CD14-positive monocyte (primary cell): ENCODE data around the gene FAM135A. TPM values are rescaled to one million over a fixed set of nuclear protein-coding genes. Genes with fewer than 3 reads are reported as not detected.
"Not testable (repeated sequence)": the region's sequence is repeated elsewhere in the genome, so short reads cannot be mapped to it uniquely, and the experiment has no call there.

Experiments
- DNase-seq, 3 donors: peaks; one replicate each; pipeline ENCODE4 v3.0.0-alpha.2; 2011 to 2022
- H2AFZ ChIP-seq: 2 replicates; pipeline ENCODE4 v1.6.0; 2012; ENCODE audit warnings: mild to moderate bottlenecking, low read depth, low read length, inconsistent platforms; ENCODE audit not compliant: insufficient read depth, poor library complexity, severe bottlenecking
- H3K27ac ChIP-seq, 2 donors: 1 replicate in 1 of 2; 2 replicates in 1 of 2; pipeline ENCODE4 v1.5.1; 2012 to 2013; ENCODE audit warnings: low read length in 2 of 2, control low read depth in 1 of 2, inconsistent platforms in 1 of 2, low read depth in 1 of 2, mild to moderate bottlenecking in 1 of 2
- H3K27me3 ChIP-seq, 2 donors: one replicate each; pipeline versions ENCODE4 v1.6.0 to v1.6.1; 2011 to 2013; ENCODE audit warnings: low read length in 2 of 2; ENCODE audit not compliant: control insufficient read depth in 2 of 2, insufficient read depth in 2 of 2
- H3K36me3 ChIP-seq, 2 donors: replicated peaks in 1 of 2; 1 replicate in 1 of 2; 2 replicates in 1 of 2; pipeline versions ENCODE4 v1.5.1 to v1.6.1; 2012 to 2013; ENCODE audit warnings: low read length in 2 of 2, control low read depth in 1 of 2, inconsistent platforms in 1 of 2, mild to moderate bottlenecking in 1 of 2; ENCODE audit not compliant: insufficient read depth in 2 of 2, control insufficient read depth in 1 of 2
- H3K4me1 ChIP-seq, 2 donors: 1 replicate in 1 of 2; 2 replicates in 1 of 2; pipeline versions ENCODE4 v1.5.1 to v1.6.1; 2012 to 2013; ENCODE audit warnings: low read length in 2 of 2, control low read depth in 1 of 2, inconsistent platforms in 1 of 2, mild to moderate bottlenecking in 1 of 2, moderate library complexity in 1 of 2; ENCODE audit not compliant: insufficient read depth in 2 of 2, control insufficient read depth in 1 of 2
- H3K4me2 ChIP-seq: replicated peaks from 2 replicates; pipeline ENCODE3; 2012; ENCODE audit warnings: low read length, moderate library complexity, mild to moderate bottlenecking; ENCODE audit not compliant: poor library complexity, severe bottlenecking; ENCODE audit errors: extremely low read depth
- H3K4me3 ChIP-seq, 3 experiments: fragments of 200-600 bp in 1 of 3; sonication (generic) in 1 of 3; replicated peaks in 1 of 3; 1 replicate in 2 of 3; 2 replicates in 1 of 3; pipeline ENCODE4 v1.5.1; 2011 to 2013; ENCODE audit warnings: low read length in 3 of 3, mild to moderate bottlenecking in 3 of 3, control low read depth in 2 of 3, low read depth in 2 of 3, inconsistent platforms in 1 of 3, moderate library complexity in 1 of 3
- H3K79me2 ChIP-seq: 2 replicates; pipeline ENCODE4 v1.6.0; 2012; ENCODE audit warnings: mild to moderate bottlenecking, control low read depth, inconsistent platforms, low read length, moderate library complexity; ENCODE audit not compliant: insufficient read depth
- H3K9ac ChIP-seq: 2 replicates; pipeline ENCODE4 v1.6.0; 2017; ENCODE audit warnings: low read length, mild to moderate bottlenecking; ENCODE audit not compliant: insufficient read depth, poor library complexity, severe bottlenecking
- H3K9me3 ChIP-seq, 2 donors: replicated peaks in 1 of 2; 1 replicate in 1 of 2; 2 replicates in 1 of 2; pipeline versions ENCODE4 v1.5.1 to v1.6.1; 2012 to 2013; ENCODE audit warnings: low read length in 2 of 2, control low read depth in 1 of 2; ENCODE audit not compliant: control insufficient read depth in 1 of 2, insufficient read depth in 1 of 2
- H4K20me1 ChIP-seq: 2 replicates; pipeline ENCODE4 v1.6.0; 2012; ENCODE audit warnings: mild to moderate bottlenecking, low read length, control low read depth, moderate library complexity; ENCODE audit not compliant: insufficient read depth
- H3K27ac Mint-ChIP-seq, 7 donors: one replicate each; pipeline ENCODE4 v1.8.0; 2020; ENCODE audit warnings: mild to moderate bottlenecking in 7 of 7, mixed read lengths in 7 of 7, moderate library complexity in 6 of 7, inconsistent platforms in 2 of 7
- H3K27me3 Mint-ChIP-seq, 3 donors: one replicate each; pipeline ENCODE4 v1.8.0; 2021 to 2022; ENCODE audit warnings: low read depth in 3 of 3, mild to moderate bottlenecking in 3 of 3, mixed read lengths in 3 of 3, moderate library complexity in 3 of 3, inconsistent platforms in 1 of 3
- H3K36me3 Mint-ChIP-seq, 2 donors: one replicate each; pipeline ENCODE4 v1.8.0; 2020; ENCODE audit warnings: mixed read lengths in 2 of 2, inconsistent platforms in 1 of 2, mild to moderate bottlenecking in 1 of 2
- H3K4me1 Mint-ChIP-seq: one replicate; pipeline ENCODE4 v1.8.0; 2020; ENCODE audit warnings: mild to moderate bottlenecking, mixed read lengths
- H3K4me3 Mint-ChIP-seq, 2 donors: one replicate each; pipeline ENCODE4 v1.8.0; 2020; ENCODE audit warnings: mild to moderate bottlenecking in 2 of 2, mixed read lengths in 2 of 2, moderate library complexity in 1 of 2
- H3K9me3 Mint-ChIP-seq, 7 donors: one replicate each; pipeline ENCODE4 v1.8.0; 2020 to 2022; ENCODE audit warnings: mixed read lengths in 7 of 7, mild to moderate bottlenecking in 6 of 7, moderate library complexity in 6 of 7, inconsistent platforms in 2 of 7
- CTCF ChIP-seq: fragments of 200-600 bp; IDR thresholded peaks from one replicate; pipeline ENCODE4 v1.8.0; 2022; ENCODE audit warnings: antibody characterized with exemption, mild to moderate bottlenecking
- WGBS: methylation state at CpG from one replicate; pipeline ENCODE4 v1.1.5; 2013; ENCODE audit warnings: missing lambda C conversion rate; ENCODE audit not compliant: insufficient coverage; 5-methylcytosine and 5-hydroxymethylcytosine counted together
- intact Hi-C, 2 donors: fragments of 100-400 bp; cut with micrococcal nuclease; formaldehyde crosslinking; loops; one replicate each; pipeline versions ENCODE4 v1.15.0 to v1.15.1; 2023
- polyA plus RNA-seq, 3 donors: library from polyadenylated mRNA; depleted of rRNA in 1 of 3; unstranded in 2 of 3; stranded (reverse) in 1 of 3; fragments of 300-500 nt in 2 of 3; fragments of >200 nt in 1 of 3; fragmentation: Illumina TruSeq in 2 of 3; gene quantifications; 1 replicate in 2 of 3; 2 replicates in 1 of 3; pipeline ENCODE4 v1.2.3, GENCODE V29; 2012 to 2021

The FAM135A gene
- polyA plus RNA-seq, 3 donors: 4.1 to 10.3 (median 5.4) TPM

DNA sequence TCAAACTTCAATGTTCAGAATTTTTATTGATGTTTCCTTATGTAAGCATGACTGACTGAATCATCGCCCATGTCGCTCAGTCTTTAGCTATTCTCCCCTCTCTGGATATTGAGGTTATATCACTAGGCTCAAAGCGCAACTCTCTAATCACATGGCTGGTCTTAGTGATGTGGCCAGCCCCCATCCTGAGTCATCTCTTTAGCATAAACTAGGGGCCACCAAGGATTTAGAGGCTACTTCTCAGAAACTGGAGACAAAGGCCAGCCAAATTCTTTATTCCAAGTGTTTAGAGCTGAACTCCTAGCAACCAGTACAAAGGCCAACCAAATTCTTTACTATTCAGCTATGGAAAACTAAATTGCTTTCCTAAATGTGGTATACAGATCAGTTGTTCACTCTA is 61.4 kb downstream of the FAM135A start:
- no peaks in the 10 kb centered on the region for H3K79me2 ChIP-seq
- no peak for DNase-seq
- no peaks in the 10 kb centered on the region for H3K9me3 ChIP-seq
- Mint-ChIP-seq H3K9me3 (peaks cover 0 to 4% (median 0%) of the 10 kb centered on the region in 7 donors), H3K4me3 (no peak overlapping the region), H3K36me3 (peaks cover 43 to 58% of the 10 kb centered on the region in 2 donors), H3K27ac (no peak overlapping the region), H3K27me3 (no peaks in the 10 kb centered on the region), H3K4me1 (no peaks in the 10 kb centered on the region)
- H3K4me1 ChIP-seq: no peaks in the 10 kb centered on the region
- no peak overlapping the region for H3K9ac ChIP-seq
- WGBS: 90% methylated on average over 3 of the region's 3 CpGs
- intact Hi-C loops: no loop called here
- H3K36me3 ChIP-seq: peaks cover 45 to 62% of the 10 kb centered on the region in 2 donors
- H3K27me3 ChIP-seq: no peaks in the 10 kb centered on the region
- H4K20me1 ChIP-seq: no peaks in the 10 kb centered on the region
- TF ChIP-seq CTCF: no peak
- no peak overlapping the region for H3K4me3 ChIP-seq
- H3K4me2 ChIP-seq: no peak overlapping the region
- no peak overlapping the region for H3K27ac ChIP-seq
- H2AFZ ChIP-seq: no peak overlapping the region

- Mint-ChIP-seq H3K27me3 (no peaks in the 10 kb centered on the region), H3K36me3 (peaks cover 27 to 33% of the 10 kb centered on the region in 2 donors), H3K9me3 (peaks cover 0 to 4% (median 0%) of the 10 kb centered on the region in 7 donors), H3K4me3 (no peak overlapping the region), H3K4me1 (no peaks in the 10 kb centered on the region), H3K27ac (no peak overlapping the region)
- intact Hi-C loops: no loop called here
- TF ChIP-seq CTCF: no peak
- H3K9me3 ChIP-seq: no peaks in the 10 kb centered on the region
- H3K27ac ChIP-seq: no peak overlapping the region
- no peak overlapping the region for H3K4me2 ChIP-seq
- no CpG with 5 or more reads among the region's 4 CpGs for WGBS
- no peak for DNase-seq
- H3K79me2 ChIP-seq: no peaks in the 10 kb centered on the region
- no peak overlapping the region for H2AFZ ChIP-seq
- no peak overlapping the region for H3K9ac ChIP-seq
- H4K20me1 ChIP-seq: no peaks in the 10 kb centered on the region
- H3K4me3 ChIP-seq: no peak overlapping the region
- H3K4me1 ChIP-seq: no peaks in the 10 kb centered on the region
- H3K36me3 ChIP-seq: peaks cover 45 to 67% of the 10 kb centered on the region in 2 donors
- no peaks in the 10 kb centered on the region for H3K27me3 ChIP-seq
Observed at GRCh38 chr6:70479236-70479635, 65.9 kb downstream of the FAM135A start.

DNA sequence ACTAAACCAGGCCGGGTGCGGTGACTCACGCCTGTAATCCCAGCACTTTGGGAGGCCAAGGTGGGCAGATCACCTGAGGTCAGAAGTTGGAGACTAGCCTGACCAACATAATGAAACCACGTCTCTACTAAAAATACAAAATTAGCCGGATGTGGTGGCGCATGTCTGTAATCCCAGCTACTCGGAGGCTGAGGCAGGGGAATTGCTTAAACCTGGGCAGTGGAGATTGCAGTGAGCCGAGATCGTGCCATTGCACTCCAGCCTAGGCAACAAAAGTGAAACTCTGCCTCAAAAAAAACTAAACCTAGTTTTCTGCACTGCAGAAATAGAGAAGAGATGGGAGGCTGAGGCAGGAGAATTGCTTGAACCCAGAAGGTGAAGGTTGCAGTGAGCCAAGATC is 73.3 kb downstream of the FAM135A start:
- H3K4me2 ChIP-seq, DNase-seq, H3K27ac Mint-ChIP-seq, H3K27me3 Mint-ChIP-seq, H2AFZ ChIP-seq, H3K4me3 Mint-ChIP-seq, H3K9me3 ChIP-seq, H3K9me3 Mint-ChIP-seq, H3K27ac ChIP-seq, H3K4me1 ChIP-seq, H3K4me3 ChIP-seq, H3K79me2 ChIP-seq, H3K9ac ChIP-seq, H3K4me1 Mint-ChIP-seq, intact Hi-C loops, H4K20me1 ChIP-seq, H3K27me3 ChIP-seq: not testable (repeated sequence)
- peaks cover 15 to 22% of the 10 kb centered on the region in 2 donors for H3K36me3 ChIP-seq
- H3K36me3 Mint-ChIP-seq: peaks cover 17 to 24% of the 10 kb centered on the region in 2 donors
- WGBS: 99% methylated on average over 7 of the region's 9 CpGs
